Measurements from ENCODE around the gene ABHD15.

The ABHD15 gene

DNA sequence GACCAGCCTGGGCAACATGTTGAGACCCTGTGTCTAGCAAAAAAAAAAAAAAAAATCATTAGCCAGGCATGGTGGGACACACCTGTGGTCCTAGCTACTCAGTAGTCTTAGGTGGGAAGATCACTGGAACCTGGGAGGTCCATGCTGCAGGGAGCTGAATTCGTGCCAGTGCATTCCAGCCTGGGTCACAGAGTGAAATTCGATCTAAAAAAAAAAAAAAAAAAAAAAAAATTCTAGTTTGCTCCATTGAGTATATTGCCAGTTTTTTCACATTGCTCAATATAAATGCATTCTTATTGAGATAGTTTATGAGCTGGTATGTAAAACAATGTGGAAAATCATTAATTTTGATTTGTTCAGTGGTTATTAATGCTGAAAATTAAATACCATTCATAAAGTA is 52.0 kb downstream of the ABHD15 start:
- no peak for DNase-seq

DNA sequence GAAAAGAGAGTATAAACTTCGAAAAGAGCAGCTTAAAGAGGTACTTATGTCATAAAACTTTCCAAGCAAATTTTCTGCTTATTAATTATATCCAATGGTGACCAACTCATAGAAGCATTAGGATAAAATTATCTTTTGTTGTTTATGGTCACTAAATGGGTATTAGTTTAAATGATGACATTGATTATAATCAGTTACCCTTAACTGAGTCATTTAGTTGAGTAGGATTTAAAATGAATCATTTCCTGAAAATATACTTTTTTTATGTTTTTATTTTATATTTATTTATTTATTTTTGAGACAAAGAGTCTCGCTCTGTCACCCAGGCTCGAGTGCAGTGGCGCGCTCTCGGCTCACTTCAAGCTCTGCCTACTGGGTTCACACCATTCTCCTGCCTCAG is 55.9 kb downstream of the ABHD15 start:
- DNase-seq = no peak
